OCI-LY3 (cell line): Measurements from ENCODE around the gene DQX1.
"Not testable (repeated sequence)": the region's sequence is repeated elsewhere in the genome, so short reads cannot be mapped to it uniquely, and the experiment has no call there.

Source experiments
- H2AFZ ChIP-seq: fragments of 200-600, 300-600 bp; shearing (Covaris generic); 2 replicates; pipeline ENCODE4 v1.6.0; 2014; ENCODE audit warnings: antibody characterized with exemption, low read depth, low read length
- H3K27ac ChIP-seq: fragments of 200-600, 300-600 bp; sonication (generic); 2 replicates; pipeline ENCODE4 v1.5.1; 2014; ENCODE audit warnings: mild to moderate bottlenecking, low read length, moderate library complexity, mixed read lengths
- H3K27me3 ChIP-seq: fragments of 200-600, 300-600 bp; sonication (generic); 2 replicates; pipeline ENCODE4 v1.6.1; 2014; ENCODE audit warnings: low read depth, low read length, mixed read lengths
- H3K36me3 ChIP-seq: fragments of 200-600, 300-600 bp; sonication (generic); replicated peaks from 2 replicates; pipeline ENCODE3; 2014; ENCODE audit warnings: low read depth, low read length, mixed read lengths
- H3K4me1 ChIP-seq: fragments of 300-600, 200-600 bp; sonication (generic); 2 replicates; pipeline ENCODE4 v1.6.1; 2014; ENCODE audit warnings: low read length, mixed read lengths
- H3K4me2 ChIP-seq: fragments of 200-600, 300-600 bp; sonication (generic); 2 replicates; pipeline ENCODE4 v1.6.1; 2014; ENCODE audit warnings: low read length, mixed read lengths
- H3K4me3 ChIP-seq: fragments of 300-600, 200-600 bp; sonication (generic); 2 replicates; pipeline ENCODE4 v1.5.1; 2014; ENCODE audit warnings: antibody characterized with exemption, mild to moderate bottlenecking, low read length, moderate library complexity
- H3K79me2 ChIP-seq: fragments of 300-600, 200-600 bp; shearing (Covaris generic); 2 replicates; pipeline ENCODE4 v1.6.1; 2014; ENCODE audit warnings: mild to moderate bottlenecking, low read length, mixed read lengths
- H3K9ac ChIP-seq: fragments of 300-600, 200-600 bp; shearing (Covaris generic); 2 replicates; pipeline ENCODE4 v1.6.0; 2014; ENCODE audit warnings: mild to moderate bottlenecking, low read length, moderate library complexity
- H3K9me3 ChIP-seq: fragments of 200-600, 300-600 bp; shearing (Covaris generic); 2 replicates; pipeline ENCODE4 v1.6.1; 2014; ENCODE audit warnings: low read length, mixed read lengths; ENCODE audit not compliant: insufficient read depth
- H4K20me1 ChIP-seq: fragments of 200-600, 300-600 bp; sonication (generic); 2 replicates; pipeline ENCODE4 v1.6.1; 2016; ENCODE audit warnings: low read length, mixed read lengths; ENCODE audit not compliant: insufficient read depth
- CTCF ChIP-seq: fragments of 200-600, 300-600 bp; sonication (generic); IDR thresholded peaks from 2 replicates; pipeline ENCODE4 v1.5.1; 2014; ENCODE audit warnings: antibody characterized with exemption, low read length, low read depth
- EZH2phosphoT487 ChIP-seq: fragments of 200-600 bp; shearing (Covaris generic); IDR thresholded peaks from 2 replicates; pipeline ENCODE4 v1.6.1; 2018; ENCODE audit warnings: antibody characterized with exemption, mixed run types, low read depth

DQX1 gene

GRCh38 chr2:74486141-74486540 is 39.9 kb downstream of the DQX1 start:
- Histone ChIP-seq H3K9ac (no peak overlapping the region), H3K4me1 (peaks cover 8% of the 10 kb centered on the region), H3K4me2 (no peak overlapping the region), H4K20me1 (no peaks in the 10 kb centered on the region), H3K27ac (no peak overlapping the region), H3K36me3 (peaks cover 7% of the 10 kb centered on the region), H3K4me3 (no peak overlapping the region), H2AFZ (no peak overlapping the region), H3K9me3 (no peaks in the 10 kb centered on the region), H3K27me3 (no peaks in the 10 kb centered on the region), H3K79me2 (peaks cover 22% of the 10 kb centered on the region)
- TF ChIP-seq EZH2phosphoT487, result no peak

GRCh38 chr2:74483675-74484164 is 42.3 kb downstream of the DQX1 start:
- H3K4me3 ChIP-seq, result peak overlapping the region; percentile 99
- H2AFZ ChIP-seq, result 0 out of 2 replicates have a peak overlapping the region, but pooled peaks have one; percentile 79
- peak overlapping the region; percentile 98 for H3K4me2 ChIP-seq
- not testable (repeated sequence) for H3K9me3 ChIP-seq, H3K4me1 ChIP-seq, H3K27me3 ChIP-seq, H4K20me1 ChIP-seq, H3K36me3 ChIP-seq
- peaks cover 22% of the 10 kb centered on the region for H3K79me2 ChIP-seq
- peak overlapping the region; percentile 80 for H3K9ac ChIP-seq
- peak overlapping the region; percentile 79 for H3K27ac ChIP-seq

GRCh38 chr2:74482801-74483674 is 43.0 kb downstream of the DQX1 start, which contains the start of the genes CCDC142 and TTC31:
TSS of gene CCDC142 (minus strand) at chr2:74482998. CDS start at chr2:74482837, 161 bp downstream.
TSS of gene TTC31 (plus strand) at chr2:74483081. CDS start at chr2:74483096, 15 bp downstream.
- Histone ChIP-seq H2AFZ (peak within 1 kb of the TSS; percentile 87), H3K4me3 (peak within 1 kb of the TSS; percentile 99), H3K36me3 (peaks cover 3% of the 10 kb centered on the region), H3K9me3 (no peaks in the 10 kb centered on the region), H3K4me1 (peaks cover 8% of the 10 kb centered on the region), H3K27ac (peak within 1 kb of the TSS; percentile 79), H3K9ac (peak within 1 kb of the TSS; percentile 80), H4K20me1 (no peaks in the 10 kb centered on the region), H3K79me2 (peaks cover 22% of the 10 kb centered on the region), H3K27me3 (no peaks in the 10 kb centered on the region), H3K4me2 (peak within 1 kb of the TSS; percentile 98)
- no peak for TF ChIP-seq EZH2phosphoT487
- TF ChIP-seq CTCF, result peak; percentile 93

GRCh38 chr2:74481961-74482800 is 43.9 kb downstream of the DQX1 start:
- Histone ChIP-seq H3K79me2 (peaks cover 22% of the 10 kb centered on the region), H3K9me3 (no peaks in the 10 kb centered on the region), H3K27me3 (no peaks in the 10 kb centered on the region), H2AFZ (peak overlapping the region; percentile 80), H3K36me3 (peaks cover 7% of the 10 kb centered on the region), H3K27ac (peak overlapping the region; percentile 79), H3K4me2 (peak overlapping the region; percentile 92), H3K4me3 (peak overlapping the region; percentile 99), H3K4me1 (peaks cover 8% of the 10 kb centered on the region), H3K9ac (peak overlapping the region; percentile 80), H4K20me1 (no peaks in the 10 kb centered on the region)
- TF ChIP-seq CTCF, result no peak
- no peak for TF ChIP-seq EZH2phosphoT487
